ENCODE results near the gene KRT10.

The KRT10 gene

GRCh38 chr17:40800381-40800780 is 22.0 kb downstream of the KRT10 start:
- Histone ChIP-seq H3K4me1 (no peaks in the 10 kb centered on the region), H3K27ac (no peak overlapping the region), H3K4me2 (no peak overlapping the region), H3K36me3 (no peaks in the 10 kb centered on the region), H4K20me1 (no peaks in the 10 kb centered on the region), H3K27me3 (no peaks in the 10 kb centered on the region), H3K9ac (no peak overlapping the region), H3K9me3 (replicated peaks in 1 of 11) (no peaks in the 10 kb centered on the region; a peak in 1 of 22 replicates), H3K4me3 (no peak overlapping the region)
- no peak for TF ChIP-seq Cebpa-rat (IDR thresholded peaks at IDR 0.05)

GRCh38 chr17:40799859-40800258 is 22.6 kb downstream of the KRT10 start, which contains the start of gene KRT28:
Gene KRT28, minus strand, starts transcription at chr17:40799959. Its CDS starts 66 bp downstream, at chr17:40799893.
- Histone ChIP-seq H3K9ac (no peak within 1 kb of the TSS), H3K4me3 (no peak within 1 kb of the TSS), H3K36me3 (no peaks in the 10 kb centered on the region), H3K4me2 (no peak within 1 kb of the TSS), H4K20me1 (no peaks in the 10 kb centered on the region), H3K27ac (no peak within 1 kb of the TSS), H3K27me3 (no peaks in the 10 kb centered on the region), H3K9me3 (replicated peaks in 1 of 11) (no peaks in the 10 kb centered on the region), H3K4me1 (no peaks in the 10 kb centered on the region)
- TF ChIP-seq Cebpa-rat (IDR thresholded peaks at IDR 0.05) = no peak

GRCh38 chr17:40796846-40797245 is 25.6 kb downstream of the KRT10 start:
- no peaks in the 10 kb centered on the region for H3K36me3 ChIP-seq
- H3K27me3 ChIP-seq = no peaks in the 10 kb centered on the region
- H3K4me2 ChIP-seq = no peak overlapping the region
- TF ChIP-seq Cebpa-rat (IDR thresholded peaks at IDR 0.05) = no peak
- H4K20me1 ChIP-seq = no peaks in the 10 kb centered on the region
- no peak overlapping the region for H3K27ac ChIP-seq
- H3K4me3 ChIP-seq = no peak overlapping the region
- no peaks in the 10 kb centered on the region for H3K9me3 ChIP-seq (replicated peaks in 1 of 11)
- H3K9ac ChIP-seq = no peak overlapping the region
- 0 out of 20 replicates have a peak, but pooled peaks cover 0 to 3% (median 0%) of the 10 kb centered on the region in 10 experiments for H3K4me1 ChIP-seq

GRCh38 chr17:40795019-40795667 is 27.3 kb downstream of the KRT10 start:
- Histone ChIP-seq H4K20me1 (no peaks in the 10 kb centered on the region), H3K4me1 (0 out of 20 replicates have a peak, but pooled peaks cover 0 to 3% (median 0%) of the 10 kb centered on the region in 10 experiments), H3K4me2 (no peak overlapping the region), H3K27ac (no peak overlapping the region), H3K4me3 (no peak overlapping the region), H3K9me3 (replicated peaks in 1 of 11) (no peaks in the 10 kb centered on the region), H3K36me3 (no peaks in the 10 kb centered on the region), H3K9ac (no peak overlapping the region), H3K27me3 (no peaks in the 10 kb centered on the region)
- TF ChIP-seq Cebpa-rat (IDR thresholded peaks at IDR 0.05) = no peak

GRCh38 chr17:40794466-40794865 is 27.9 kb downstream of the KRT10 start:
- Histone ChIP-seq H3K36me3 (no peaks in the 10 kb centered on the region), H3K27me3 (no peaks in the 10 kb centered on the region), H3K27ac (no peak overlapping the region), H4K20me1 (no peaks in the 10 kb centered on the region), H3K4me2 (no peak overlapping the region), H3K9ac (no peak overlapping the region), H3K4me1 (peaks cover 0 to 5% (median 0%) of the 10 kb centered on the region in 10 experiments; a peak in 3 of 20 replicates), H3K9me3 (replicated peaks in 1 of 11) (no peaks in the 10 kb centered on the region), H3K4me3 (no peak overlapping the region)
- no peak for TF ChIP-seq Cebpa-rat (IDR thresholded peaks at IDR 0.05)

- Histone ChIP-seq H3K4me2 (no peak overlapping the region), H3K27ac (no peak overlapping the region), H3K36me3 (no peaks in the 10 kb centered on the region), H3K9ac (no peak overlapping the region), H3K9me3 (replicated peaks in 1 of 11) (no peaks in the 10 kb centered on the region), H3K27me3 (no peaks in the 10 kb centered on the region), H3K4me3 (no peak overlapping the region), H4K20me1 (no peaks in the 10 kb centered on the region), H3K4me1 (peaks cover 0 to 11% (median 5%) of the 10 kb centered on the region in 10 experiments; a peak in 11 of 20 replicates)
- no peak for TF ChIP-seq Cebpa-rat (IDR thresholded peaks at IDR 0.05)
These were observed 28.6 kb downstream of the KRT10 start for GRCh38 chr17:40793832-40794231.

- no peaks in the 10 kb centered on the region for H3K36me3 ChIP-seq
- peaks cover 0 to 15% (median 10%) of the 10 kb centered on the region in 10 experiments; a peak in 11 of 20 replicates for H3K4me1 ChIP-seq
- H4K20me1 ChIP-seq = no peaks in the 10 kb centered on the region
- H3K27ac ChIP-seq = no peak overlapping the region
- no peaks in the 10 kb centered on the region for H3K9me3 ChIP-seq (replicated peaks in 1 of 11)
- TF ChIP-seq Cebpa-rat (IDR thresholded peaks at IDR 0.05) = no peak
- H3K4me3 ChIP-seq = no peak overlapping the region
- no peaks in the 10 kb centered on the region for H3K27me3 ChIP-seq
- no peak overlapping the region for H3K4me2 ChIP-seq
- H3K9ac ChIP-seq = no peak overlapping the region
These were observed 30.5 kb downstream of the KRT10 start for GRCh38 chr17:40791787-40792436.

GRCh38 chr17:40791111-40791510 is 31.3 kb downstream of the KRT10 start:
- Histone ChIP-seq H4K20me1 (no peaks in the 10 kb centered on the region), H3K4me3 (no peak overlapping the region), H3K27me3 (no peaks in the 10 kb centered on the region), H3K4me2 (no peak overlapping the region), H3K9ac (no peak overlapping the region), H3K9me3 (replicated peaks in 1 of 11) (no peaks in the 10 kb centered on the region), H3K36me3 (no peaks in the 10 kb centered on the region), H3K27ac (no peak overlapping the region), H3K4me1 (peaks cover 0 to 15% (median 10%) of the 10 kb centered on the region in 10 experiments; a peak in 11 of 20 replicates)
- TF ChIP-seq Cebpa-rat (IDR thresholded peaks at IDR 0.05) = no peak

GRCh38 chr17:40782450-40782849 is 40.0 kb downstream of the KRT10 start, which contains the start of gene KRT27:
Gene KRT27, minus strand, starts transcription at chr17:40782550. Its CDS starts 57 bp downstream, at chr17:40782493.
- no peak within 1 kb of the TSS for H3K27ac ChIP-seq
- H4K20me1 ChIP-seq = no peaks in the 10 kb centered on the region
- H3K4me2 ChIP-seq = no peak within 1 kb of the TSS
- H3K36me3 ChIP-seq = no peaks in the 10 kb centered on the region
- no peak within 1 kb of the TSS for H3K4me3 ChIP-seq
- no peak within 1 kb of the TSS for H3K9ac ChIP-seq
- H3K27me3 ChIP-seq = peaks cover 9 to 18% (median 13%) of the 10 kb centered on the region in 11 experiments
- TF ChIP-seq Cebpa-rat (IDR thresholded peaks at IDR 0.05) = no peak
- H3K4me1 ChIP-seq = peaks cover 0 to 2% (median 0%) of the 10 kb centered on the region in 10 experiments; a peak in 1 of 20 replicates
- peaks cover 5 to 12% (median 10%) of the 10 kb centered on the region in 11 experiments; a peak in 16 of 22 replicates for H3K9me3 ChIP-seq (replicated peaks in 1 of 11)

All from BLaER1 treated with 17β-estradiol and CSF1 and Interleukin-3, amounts not matched to agents 10 nM and 100 nM (cell line).